Psoas muscle (tissue), 8 donors: ENCODE data around the gene LDB3. TPM values are rescaled to one million over a fixed set of nuclear protein-coding genes. Genes with fewer than 3 reads are reported as not detected.
"Not testable (repeated sequence)": the region's sequence is repeated elsewhere in the genome, so short reads cannot be mapped to it uniquely, and the experiment has no call there.

Experiments used
- ATAC-seq, 4 donors: fragments of 200-7000 bp; cut with Tn5 transposase; one replicate each; pipeline ENCODE4 v1.9.1; 2020; ENCODE audit warnings: moderate library complexity in 3 of 4, mild to moderate bottlenecking in 2 of 4
- DNase-seq, 2 donors: peaks; one replicate each; pipeline ENCODE4 v3.0.0-alpha.2; 2020
- H3K27ac ChIP-seq: fragments of 200-600 bp; one replicate; pipeline ENCODE4 v1.8.0; 2022
- H3K27me3 ChIP-seq, 3 donors: fragments of 200-600 bp in 1 of 3; one replicate each; pipeline versions ENCODE4 v1.6.1 to v1.8.0; 2013 to 2022; ENCODE audit warnings: low read length in 2 of 3, mild to moderate bottlenecking in 2 of 3, moderate library complexity in 1 of 3; ENCODE audit not compliant: insufficient read depth in 3 of 3
- H3K36me3 ChIP-seq, 2 donors: fragments of 200-600 bp in 1 of 2; one replicate each; pipeline versions ENCODE4 v1.6.1 to v1.8.0; 2013 to 2022; ENCODE audit warnings: low read depth in 1 of 2, mild to moderate bottlenecking in 1 of 2, moderate library complexity in 1 of 2; ENCODE audit not compliant: insufficient read depth in 1 of 2
- H3K4me1 ChIP-seq: fragments of 200-600 bp; one replicate; pipeline ENCODE4 v1.8.0; 2022
- H3K4me3 ChIP-seq: fragments of 200-600 bp; one replicate; pipeline ENCODE4 v1.8.0; 2022; ENCODE audit warnings: mild to moderate bottlenecking
- H3K9me3 ChIP-seq: fragments of 200-600 bp; one replicate; pipeline ENCODE4 v1.8.0; 2022
- WGBS, 3 donors: extraction: QIAGEN DNeasy Blood & Tissue Kit; methylation state at CpG; one replicate each; pipeline versions ENCODE4 v1.1.6 to v1.1.7; 2013; 5-methylcytosine and 5-hydroxymethylcytosine counted together
- intact Hi-C, 2 donors: fragments of 100-400 bp; cut with DNase I; formaldehyde crosslinking; loops; one replicate each; pipeline versions ENCODE4 v1.11.0 to v1.14.2; 2022
- polyA plus RNA-seq, 3 donors: library from polyadenylated mRNA; stranded (reverse); fragments of 200-250 nt; gene quantifications; one replicate each; pipeline ENCODE4 v1.2.3, GENCODE V29; 2013
- total RNA-seq, 4 donors: library from RNA; stranded (reverse); fragmentation: NEBNext Ultra II Directional in 2 of 4; extraction: Animal tissue kit (Norgen Biotek cat#: 25700) in 2 of 4; gene quantifications; one replicate each; pipeline versions ENCODE4 v1.2.1 to v1.2.4, GENCODE V29; 2021 to 2023
- TF ChIP-seq, protein P1 (sequence below): fragments of 200-600 bp; IDR thresholded peaks from one replicate; pipeline ENCODE4 v1.8.0; 2022; ENCODE audit warnings: antibody characterized with exemption
- donor health status: healthy with polysubstance abuse.
- donor health status: DM: no; HTN: no; CAD: no; lungs with moderate emphysema.
- donor health status: Bipolar disorder and iron deficiency.
- donor health status: healthy.
- donor health status: DM: yes; HTN: yes; CAD: no.
- donor health status: DM: no; HTN: no; CAD: no.
- donor health status: DM: no; HTN: no; CAD: no.
- donor health status: DM: yes; HTN: yes; CAD: no.

Gene LDB3
- total and polyA plus RNA-seq, 7 donors: 108 to 2,187 (median 615) TPM

DNA sequence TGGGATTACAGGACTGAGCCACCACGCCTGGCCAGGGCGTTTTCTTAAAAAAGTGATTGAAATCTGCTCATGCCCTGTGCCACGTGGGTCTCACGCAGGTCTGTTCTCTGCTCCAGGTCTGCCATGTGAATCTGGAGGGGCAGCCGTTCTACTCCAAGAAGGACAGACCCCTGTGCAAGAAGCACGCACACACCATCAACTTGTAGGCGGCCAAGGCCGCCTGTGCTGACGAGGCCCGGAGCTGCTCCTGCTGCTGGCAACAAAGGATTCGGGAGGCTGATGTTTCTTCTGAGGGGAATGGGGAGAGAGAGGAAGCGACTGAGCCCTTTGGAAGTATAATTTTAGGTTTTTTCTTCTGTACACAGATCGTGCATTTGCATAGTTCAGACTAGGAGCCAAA is 64.5 kb downstream of the LDB3 start:
- H3K4me1 ChIP-seq: peaks cover 46% of the 10 kb centered on the region
- H3K27ac ChIP-seq: peak overlapping the region; percentile 86
- H3K36me3 ChIP-seq: peaks cover 0 to 46% of the 10 kb centered on the region in 2 donors
- no peak overlapping the region for H3K4me3 ChIP-seq
- intact Hi-C loops: no loop called here
- TF ChIP-seq, protein P1, sequence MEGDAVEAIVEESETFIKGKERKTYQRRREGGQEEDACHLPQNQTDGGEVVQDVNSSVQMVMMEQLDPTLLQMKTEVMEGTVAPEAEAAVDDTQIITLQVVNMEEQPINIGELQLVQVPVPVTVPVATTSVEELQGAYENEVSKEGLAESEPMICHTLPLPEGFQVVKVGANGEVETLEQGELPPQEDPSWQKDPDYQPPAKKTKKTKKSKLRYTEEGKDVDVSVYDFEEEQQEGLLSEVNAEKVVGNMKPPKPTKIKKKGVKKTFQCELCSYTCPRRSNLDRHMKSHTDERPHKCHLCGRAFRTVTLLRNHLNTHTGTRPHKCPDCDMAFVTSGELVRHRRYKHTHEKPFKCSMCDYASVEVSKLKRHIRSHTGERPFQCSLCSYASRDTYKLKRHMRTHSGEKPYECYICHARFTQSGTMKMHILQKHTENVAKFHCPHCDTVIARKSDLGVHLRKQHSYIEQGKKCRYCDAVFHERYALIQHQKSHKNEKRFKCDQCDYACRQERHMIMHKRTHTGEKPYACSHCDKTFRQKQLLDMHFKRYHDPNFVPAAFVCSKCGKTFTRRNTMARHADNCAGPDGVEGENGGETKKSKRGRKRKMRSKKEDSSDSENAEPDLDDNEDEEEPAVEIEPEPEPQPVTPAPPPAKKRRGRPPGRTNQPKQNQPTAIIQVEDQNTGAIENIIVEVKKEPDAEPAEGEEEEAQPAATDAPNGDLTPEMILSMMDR: no peak
- no peaks in the 10 kb centered on the region for H3K27me3 ChIP-seq
- ATAC-seq: peak in 3 of 4 donors; percentile 5 to 18 (median 12)
- 28 to 48% (median 31%) methylated on average over 13 of the region's 13 CpGs for WGBS, 3 donors
- H3K9me3 ChIP-seq: no peaks in the 10 kb centered on the region
- DNase-seq: no peak

DNA sequence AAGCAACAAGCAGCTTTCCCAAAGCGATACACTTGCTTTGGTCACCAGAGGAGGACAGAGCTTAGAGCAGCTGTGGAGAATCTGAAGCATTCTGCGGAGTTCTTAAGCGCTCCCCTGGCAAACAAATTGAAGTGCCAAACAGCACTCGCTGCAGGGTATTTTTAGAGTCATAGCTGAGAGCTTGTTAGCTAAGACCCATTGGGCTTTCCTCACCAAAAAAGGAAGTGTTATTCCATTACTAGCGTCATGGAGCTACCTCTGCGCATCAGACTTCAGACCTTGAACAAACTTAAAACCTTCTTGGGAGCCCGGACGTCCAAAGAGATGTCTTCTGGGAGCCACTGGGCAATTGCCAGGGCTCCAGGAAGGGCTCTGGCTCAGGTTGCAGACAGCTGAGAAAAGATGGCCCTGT is 65.0 kb downstream of the LDB3 start:
- H3K27ac ChIP-seq: peak overlapping the region; percentile 86
- H3K4me1 ChIP-seq: peaks cover 43% of the 10 kb centered on the region
- intact Hi-C loops: no loop called here
- ATAC-seq: peak; percentile 78 to 82 (median 80)
- no peak overlapping the region for H3K4me3 ChIP-seq
- no peaks in the 10 kb centered on the region for H3K9me3 ChIP-seq
- H3K27me3 ChIP-seq: no peaks in the 10 kb centered on the region
- TF ChIP-seq, protein P1: peak; percentile 19
- 21 to 27% (median 24%) methylated on average over 8 of the region's 8 CpGs for WGBS, 3 donors
- peaks cover 0 to 41% of the 10 kb centered on the region in 2 donors for H3K36me3 ChIP-seq
- DNase-seq: peak in 1 of 2 donors; percentile 67

DNA sequence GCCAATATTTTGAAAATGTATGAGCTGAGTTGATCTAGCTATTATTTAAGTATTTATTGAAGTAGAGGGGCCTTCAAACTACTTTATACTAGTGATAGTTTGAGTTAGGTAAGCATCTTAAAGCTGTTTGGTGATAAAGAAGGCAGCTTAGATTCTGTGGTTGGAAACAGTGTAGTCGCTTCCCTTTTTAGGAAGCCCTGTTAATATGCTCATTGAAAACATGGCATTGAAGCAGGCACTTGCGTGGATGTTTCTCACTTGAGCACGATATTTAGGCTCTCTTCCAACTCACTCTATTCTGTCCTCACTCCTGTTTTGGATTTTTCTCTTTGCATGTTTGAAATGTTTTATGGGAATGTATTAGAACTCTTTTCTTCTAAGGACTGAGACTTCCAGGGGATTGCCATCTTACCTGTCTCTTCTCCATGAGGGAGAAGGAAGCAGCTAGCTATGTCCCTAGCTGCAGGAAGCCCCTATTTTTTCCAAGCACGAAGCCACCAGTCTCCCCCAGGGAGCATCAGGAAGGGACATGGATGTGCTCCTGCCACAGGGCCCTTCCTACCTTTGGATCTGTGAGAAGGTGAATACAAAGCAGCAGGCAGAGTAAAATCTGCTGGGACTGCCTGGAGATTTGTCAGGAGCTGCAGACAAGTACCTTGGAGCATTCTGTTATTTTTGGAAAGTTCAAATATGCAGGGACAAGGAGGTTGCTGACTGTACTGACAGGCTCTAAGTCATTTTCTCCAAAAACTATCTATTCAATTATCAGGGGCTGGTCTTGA is 66.1 kb downstream of the LDB3 start:
- WGBS, 3 donors: 43 to 46% (median 45%) methylated on average over 4 of the region's 4 CpGs
- Histone ChIP-seq H3K36me3 (peaks cover 0 to 30% of the 10 kb centered on the region in 2 donors), H3K27me3 (peaks cover 0 to under 1% (median 0%) of the 10 kb centered on the region in 3 donors), H3K9me3 (no peaks in the 10 kb centered on the region), H3K4me1 (peaks cover 43% of the 10 kb centered on the region), H3K27ac (peak overlapping the region; percentile 86), H3K4me3 (no peak overlapping the region)
- ATAC-seq: no peak
- DNase-seq: no peak
- intact Hi-C loops: loop anchor here in 1 of 2 donors (2.0 kb wide), 1 partner anchor 18 kb away; no protein-coding TSS in a partner anchor
- TF ChIP-seq, protein P1: no peak

- not testable (repeated sequence) for H3K4me3 ChIP-seq, DNase-seq, ATAC-seq, H3K9me3 ChIP-seq, H3K27me3 ChIP-seq
- intact Hi-C loops: loop anchor here in 1 of 2 donors (2.0 kb wide), 1 partner anchor 18 kb away; no protein-coding TSS in a partner anchor
- H3K4me1 ChIP-seq: peaks cover 38% of the 10 kb centered on the region
- H3K36me3 ChIP-seq: peaks cover 0 to 22% of the 10 kb centered on the region in 2 donors
- whole genome bisulfite sequencing, 3 donors: 84 to 89% (median 89%) methylated on average over 4 of the region's 4 CpGs
- peak overlapping the region; percentile 21 for H3K27ac ChIP-seq
These were observed 67.0 kb downstream of the LDB3 start for GRCh38 chr10:86735278-86735677.

GRCh38 chr10:86742230-86742629 is 73.9 kb downstream of the LDB3 start:
- DNase-seq (no peak), ATAC-seq (peak; percentile 26 to 62 (median 47))
- Histone ChIP-seq H3K27ac (no peak overlapping the region), H3K36me3 (no peaks in the 10 kb centered on the region), H3K4me1 (peaks cover 2% of the 10 kb centered on the region), H3K27me3 (peaks cover 0 to 4% (median 0%) of the 10 kb centered on the region in 3 donors), H3K9me3 (no peaks in the 10 kb centered on the region), H3K4me3 (no peak overlapping the region)
- intact Hi-C loops: no loop called here
- TF ChIP-seq, protein P1: no peak
- WGBS, 3 donors: 67% methylated on average over 1 of the region's 1 CpG
